ENCODE measurements around the gene CFAP126.
"Not testable (repeated sequence)": the region's sequence is repeated elsewhere in the genome, so short reads cannot be mapped to it uniquely, and the experiment has no call there.

GRCh38 chr1:161410636-161410970 is 42.9 kb upstream of the CFAP126 start:
- not testable (repeated sequence) for TF ChIP-seq CTCF (IDR thresholded peaks at IDR 0.05); EZH2 (IDR thresholded peaks at IDR 0.05; ENCODE audit: borderline replicate concordance, insufficient read depth, low read depth, low read length, poor library complexity, severe bottlenecking)

Data from B cell (primary cell).